ENCODE measurements around the gene TMEM252. TPM values are rescaled to one million over a fixed set of nuclear protein-coding genes. Genes with fewer than 3 reads are reported as not detected.
A peak's percentile ranks its signal among the peaks of the same experiment; 100 is the strongest.

TMEM252 gene
- total RNA-seq, 2 donors from 2014 or later: not detected

DNA sequence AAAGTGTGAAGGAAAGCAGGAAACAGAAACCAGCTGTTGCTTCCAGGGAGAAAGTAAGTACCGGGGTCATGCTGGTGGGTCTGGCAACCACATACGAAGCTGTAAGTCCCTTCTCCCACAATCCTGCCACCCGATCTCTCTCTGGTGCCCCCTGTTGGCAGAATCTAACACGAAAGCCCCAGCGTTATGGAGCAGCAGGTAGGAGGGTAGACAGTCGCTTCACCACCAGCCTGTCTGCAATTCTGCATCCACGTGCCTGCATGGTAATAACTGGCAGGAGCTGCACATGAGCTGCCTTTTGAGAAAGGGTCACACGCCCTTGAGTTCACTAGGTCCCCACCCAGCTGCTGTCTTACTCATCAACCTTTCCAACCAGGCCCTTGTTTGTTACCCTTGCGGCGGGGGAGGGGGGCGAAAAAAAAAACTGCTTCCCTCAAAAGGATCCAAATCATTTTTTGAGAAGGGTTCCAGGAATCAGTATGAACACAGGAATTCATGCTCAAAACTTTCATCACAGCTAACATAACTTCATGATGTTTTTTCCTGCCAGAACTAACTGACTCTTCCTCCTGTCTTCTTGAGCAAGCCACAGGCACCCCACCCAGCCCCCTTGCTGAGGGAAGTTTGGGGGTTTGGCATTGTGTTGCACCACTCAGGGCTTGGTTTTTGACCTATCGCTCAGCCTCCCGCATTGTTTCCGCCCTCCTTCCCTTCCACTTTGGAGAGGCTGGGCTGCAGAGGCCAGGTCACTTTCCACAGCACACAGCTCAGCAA, 19.6 kb upstream of the TMEM252 start:
- no peaks in the 10 kb centered on the region for H3K27me3 ChIP-seq
- no peaks in the 10 kb centered on the region for H3K36me3 ChIP-seq
- H3K4me3 ChIP-seq: no peak overlapping the region
- no peak overlapping the region for H3K27ac ChIP-seq
- peak; percentile 74 for DNase-seq
- no peaks in the 10 kb centered on the region for H3K9me3 ChIP-seq
- no peaks in the 10 kb centered on the region for H3K4me1 ChIP-seq
- H3K9ac ChIP-seq (ENCODE audit: low read depth in 2 of 2, low read length in 2 of 2): no peak overlapping the region
- intact Hi-C loops (cut with DNase I): no loop called here
- TF ChIP-seq, protein P1, sequence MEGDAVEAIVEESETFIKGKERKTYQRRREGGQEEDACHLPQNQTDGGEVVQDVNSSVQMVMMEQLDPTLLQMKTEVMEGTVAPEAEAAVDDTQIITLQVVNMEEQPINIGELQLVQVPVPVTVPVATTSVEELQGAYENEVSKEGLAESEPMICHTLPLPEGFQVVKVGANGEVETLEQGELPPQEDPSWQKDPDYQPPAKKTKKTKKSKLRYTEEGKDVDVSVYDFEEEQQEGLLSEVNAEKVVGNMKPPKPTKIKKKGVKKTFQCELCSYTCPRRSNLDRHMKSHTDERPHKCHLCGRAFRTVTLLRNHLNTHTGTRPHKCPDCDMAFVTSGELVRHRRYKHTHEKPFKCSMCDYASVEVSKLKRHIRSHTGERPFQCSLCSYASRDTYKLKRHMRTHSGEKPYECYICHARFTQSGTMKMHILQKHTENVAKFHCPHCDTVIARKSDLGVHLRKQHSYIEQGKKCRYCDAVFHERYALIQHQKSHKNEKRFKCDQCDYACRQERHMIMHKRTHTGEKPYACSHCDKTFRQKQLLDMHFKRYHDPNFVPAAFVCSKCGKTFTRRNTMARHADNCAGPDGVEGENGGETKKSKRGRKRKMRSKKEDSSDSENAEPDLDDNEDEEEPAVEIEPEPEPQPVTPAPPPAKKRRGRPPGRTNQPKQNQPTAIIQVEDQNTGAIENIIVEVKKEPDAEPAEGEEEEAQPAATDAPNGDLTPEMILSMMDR (IDR thresholded peaks at IDR 0.05): peak; percentile 36

DNA sequence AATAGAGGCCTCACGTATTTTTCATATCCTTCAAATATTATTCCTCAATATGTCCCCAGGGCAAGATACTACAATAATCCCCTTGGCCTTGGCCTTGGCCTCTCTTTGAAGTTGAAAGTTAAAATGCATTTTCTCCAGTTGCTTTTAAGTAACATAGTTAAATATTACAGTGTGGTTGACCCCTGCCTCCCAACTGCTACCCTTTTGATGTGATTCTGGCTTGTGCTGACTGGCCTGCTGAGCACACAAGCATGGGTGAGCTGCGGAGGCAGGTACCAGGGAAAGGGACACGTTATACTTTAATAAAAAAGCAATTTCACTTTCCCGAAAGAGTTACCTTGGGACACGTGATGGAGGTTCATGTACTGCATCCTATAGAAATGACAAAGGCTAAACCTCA, 17.9 kb upstream of the TMEM252 start:
- H3K27ac ChIP-seq: no peak overlapping the region
- H3K9me3 ChIP-seq: no peaks in the 10 kb centered on the region
- intact Hi-C loops (cut with DNase I): no loop called here
- H3K4me3 ChIP-seq: no peak overlapping the region
- no peaks in the 10 kb centered on the region for H3K36me3 ChIP-seq
- DNase-seq: no peak
- H3K27me3 ChIP-seq: no peaks in the 10 kb centered on the region
- TF ChIP-seq, protein P1 (IDR thresholded peaks at IDR 0.05): no peak
- H3K4me1 ChIP-seq: no peaks in the 10 kb centered on the region
- no peak overlapping the region for H3K9ac ChIP-seq (ENCODE audit: low read depth in 2 of 2, low read length in 2 of 2)

DNA sequence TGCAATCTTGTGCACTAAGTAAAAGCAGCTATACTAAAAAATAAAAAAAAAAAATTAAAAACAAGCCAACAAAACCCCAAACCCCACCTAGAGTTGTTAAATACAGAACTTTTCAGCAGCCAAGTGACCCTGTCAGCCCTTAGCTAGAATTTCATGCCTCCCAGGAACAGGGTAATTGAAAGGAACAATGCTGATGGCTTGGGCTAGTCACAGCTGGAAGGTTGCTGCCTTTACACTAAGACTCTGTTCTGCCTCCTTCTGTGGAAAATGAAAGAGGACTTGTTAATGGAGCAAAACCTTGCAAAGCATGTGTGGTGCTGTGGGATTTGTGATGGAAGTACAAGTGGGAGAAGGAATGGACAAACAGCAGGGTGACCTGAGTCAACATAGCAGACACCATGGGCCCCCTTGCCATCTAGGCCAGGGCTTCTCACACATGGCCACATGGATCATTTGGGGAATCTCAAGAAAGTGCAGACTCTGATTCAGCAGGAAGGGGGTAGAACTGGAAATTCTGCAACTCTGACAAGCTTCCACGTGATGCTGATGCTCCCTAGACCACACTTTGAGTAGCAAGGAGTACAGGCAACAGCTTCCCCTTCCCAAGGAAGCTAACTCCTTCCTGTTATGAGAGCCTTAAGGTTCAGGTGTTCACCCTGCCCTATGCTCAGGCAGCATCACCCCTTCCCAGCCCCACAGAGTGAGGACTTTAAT, 14.9 kb upstream of the TMEM252 start:
- H3K4me1 ChIP-seq: no peaks in the 10 kb centered on the region
- H3K27ac ChIP-seq: no peak overlapping the region
- no peaks in the 10 kb centered on the region for H3K27me3 ChIP-seq
- TF ChIP-seq, protein P1 (IDR thresholded peaks at IDR 0.05): no peak
- no peak overlapping the region for H3K9ac ChIP-seq (ENCODE audit: low read depth in 2 of 2, low read length in 2 of 2)
- no peaks in the 10 kb centered on the region for H3K36me3 ChIP-seq
- intact Hi-C loops (cut with DNase I): no loop called here
- DNase-seq: no peak
- H3K9me3 ChIP-seq: no peaks in the 10 kb centered on the region
- H3K4me3 ChIP-seq: no peak overlapping the region

DNA sequence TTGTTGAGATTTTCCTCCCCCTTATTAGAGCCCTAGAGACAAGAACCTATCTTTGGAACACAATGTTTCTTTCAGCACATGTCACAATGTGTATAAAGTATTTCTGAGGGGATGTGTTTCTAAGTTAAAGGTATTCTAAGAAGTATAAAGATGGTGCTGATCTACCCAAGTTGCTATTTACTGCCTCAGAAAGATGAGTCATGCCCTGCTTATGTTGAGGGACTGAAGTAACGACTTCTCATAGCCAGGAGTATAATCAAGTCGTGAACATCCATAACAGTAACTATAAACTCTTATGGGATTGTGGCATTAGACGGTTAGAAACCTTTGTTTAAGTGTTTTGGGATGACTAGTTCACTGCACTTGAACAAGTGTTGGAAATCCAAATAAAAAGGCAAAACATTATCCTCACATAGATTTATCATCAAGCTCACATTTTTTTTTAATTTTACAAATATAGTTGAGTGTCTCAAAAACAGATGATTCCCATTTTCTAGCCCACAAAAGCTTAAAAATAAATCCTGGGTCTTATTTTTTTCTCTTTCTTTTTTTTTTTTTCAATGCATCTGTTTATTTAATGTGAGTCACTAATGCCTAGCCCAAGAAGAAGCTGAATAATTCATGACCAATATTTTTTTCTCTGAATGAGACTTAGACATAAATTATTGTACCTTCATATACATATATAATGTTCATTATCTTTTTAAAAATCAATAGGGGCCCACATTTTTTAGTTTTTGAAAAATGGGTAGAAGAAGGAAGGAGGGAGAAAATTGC, 12.2 kb upstream of the TMEM252 start:
- Histone ChIP-seq H3K4me1 (no peaks in the 10 kb centered on the region), H3K27ac (no peak overlapping the region), H3K9ac (ENCODE audit: low read depth in 2 of 2, low read length in 2 of 2) (no peak overlapping the region), H3K27me3 (no peaks in the 10 kb centered on the region), H3K9me3 (no peaks in the 10 kb centered on the region), H3K36me3 (no peaks in the 10 kb centered on the region), H3K4me3 (no peak overlapping the region)
- no peak for DNase-seq
- intact Hi-C loops (cut with DNase I): no loop called here
- TF ChIP-seq, protein P1 (IDR thresholded peaks at IDR 0.05): no peak

DNA sequence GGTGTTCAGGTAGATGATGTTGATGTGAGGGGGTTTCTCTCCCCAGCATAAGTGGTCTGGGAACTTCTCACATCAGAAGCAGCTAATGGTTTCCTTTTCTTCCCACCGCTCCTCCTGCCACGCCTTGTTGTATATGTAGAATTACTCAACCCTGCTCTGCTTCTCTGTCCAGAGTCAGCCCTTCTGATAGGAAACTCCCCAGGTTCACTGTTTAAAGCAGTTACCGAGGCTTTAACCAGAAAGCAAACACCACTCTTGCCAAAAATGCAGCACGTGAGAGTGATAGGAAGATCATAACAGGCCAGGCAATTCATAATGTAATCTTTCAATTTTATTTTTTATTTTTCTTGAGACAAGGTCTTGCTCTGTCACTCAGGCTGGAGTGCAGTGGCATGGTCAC, 10.5 kb upstream of the TMEM252 start:
- intact Hi-C loops (cut with DNase I): no loop called here
- H3K36me3 ChIP-seq: no peaks in the 10 kb centered on the region
- H3K27me3 ChIP-seq: no peaks in the 10 kb centered on the region
- TF ChIP-seq, protein P1 (IDR thresholded peaks at IDR 0.05): no peak
- no peaks in the 10 kb centered on the region for H3K9me3 ChIP-seq
- H3K9ac ChIP-seq (ENCODE audit: low read depth in 2 of 2, low read length in 2 of 2): no peak overlapping the region
- H3K27ac ChIP-seq: no peak overlapping the region
- no peak overlapping the region for H3K4me3 ChIP-seq
- H3K4me1 ChIP-seq: no peaks in the 10 kb centered on the region
- peak; percentile 78 for DNase-seq

Measured in colonic mucosa (tissue), 4 donors.